NCI-H82 (cell line): ENCODE results near the gene GALNT9.
A peak's percentile ranks its signal among the peaks of the same experiment; 100 is the strongest.
"Not testable (repeated sequence)": the region's sequence is repeated elsewhere in the genome, so short reads cannot be mapped to it uniquely, and the experiment has no call there.

Experiments
- DNase-seq: peaks from one replicate; lab custom pipeline; 2025; lab: John Stamatoyannopoulos, UW

The GALNT9 gene

DNA sequence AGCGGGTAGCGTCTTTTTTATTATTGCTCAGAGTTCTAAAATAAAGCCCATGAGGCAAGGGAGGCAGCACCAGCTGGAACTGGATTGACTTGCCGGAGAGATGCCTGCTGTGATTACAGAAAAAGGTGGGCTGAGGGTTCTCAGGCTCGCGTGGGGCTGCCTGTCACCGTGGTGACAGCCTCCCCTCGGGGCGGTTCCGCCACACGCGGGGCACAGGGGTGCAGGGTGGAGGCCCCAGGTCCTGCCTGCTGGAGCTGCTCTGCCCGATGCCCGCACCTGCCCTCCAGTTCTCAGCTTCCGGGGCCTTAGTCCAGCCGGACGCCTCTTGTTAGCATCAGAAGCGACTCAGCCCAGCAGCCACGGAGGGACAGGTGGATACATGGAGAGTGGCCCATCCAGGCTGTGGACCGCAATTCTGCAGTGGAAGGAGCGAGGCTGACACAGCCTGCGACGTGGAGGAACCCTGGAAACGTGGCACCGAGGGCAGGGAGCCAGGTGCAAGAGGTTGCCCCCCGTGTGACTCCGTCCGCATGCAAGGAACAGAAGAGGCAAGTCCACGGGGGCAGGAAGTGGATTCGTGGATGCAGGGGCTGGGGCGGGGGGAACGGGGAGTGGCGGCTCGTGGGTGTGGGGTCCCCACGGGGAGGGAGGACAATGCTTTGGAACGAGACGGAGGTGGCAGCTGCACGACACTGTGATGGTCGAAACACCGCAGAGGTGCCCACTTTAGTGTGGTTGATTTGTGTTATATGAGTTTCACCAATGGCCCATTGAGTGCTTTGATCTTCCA lies 79.5 kb downstream of the GALNT9 start:
- DNase-seq = no peak

DNA sequence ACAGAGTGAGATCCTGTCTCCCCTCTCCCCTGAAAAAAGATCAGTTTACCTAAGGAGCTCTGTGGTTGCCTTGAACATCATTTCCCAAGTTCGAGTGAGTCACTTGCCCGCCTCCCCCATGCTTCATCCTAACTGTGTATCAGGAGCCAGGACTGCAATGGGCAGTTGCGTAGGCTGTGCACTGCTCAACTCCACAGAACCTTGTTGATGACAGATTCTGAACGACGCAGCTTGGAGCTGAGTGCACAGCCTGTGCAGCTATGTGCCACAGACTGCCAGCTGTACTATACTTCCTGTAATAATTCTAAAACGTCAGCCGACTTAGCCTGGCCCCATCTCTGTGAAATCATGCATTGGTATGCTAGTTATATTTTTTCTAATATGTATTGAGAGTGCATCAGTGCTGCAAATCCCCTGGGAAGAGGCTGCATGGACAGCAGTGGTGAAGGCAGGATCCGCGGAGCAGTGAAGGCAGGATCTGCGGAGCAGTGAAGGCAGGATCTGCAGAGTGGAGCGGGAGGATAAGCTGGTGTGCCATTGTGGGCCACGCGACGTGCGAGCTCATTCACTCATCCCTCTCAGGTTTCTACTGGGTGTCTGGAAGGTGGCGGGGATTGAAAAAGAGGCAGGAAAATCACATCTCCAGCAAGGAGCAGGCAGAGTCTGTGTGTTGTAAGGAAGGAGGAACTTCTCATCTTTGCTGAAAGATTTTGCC lies 80.8 kb downstream of the GALNT9 start:
- no peak for DNase-seq

DNA sequence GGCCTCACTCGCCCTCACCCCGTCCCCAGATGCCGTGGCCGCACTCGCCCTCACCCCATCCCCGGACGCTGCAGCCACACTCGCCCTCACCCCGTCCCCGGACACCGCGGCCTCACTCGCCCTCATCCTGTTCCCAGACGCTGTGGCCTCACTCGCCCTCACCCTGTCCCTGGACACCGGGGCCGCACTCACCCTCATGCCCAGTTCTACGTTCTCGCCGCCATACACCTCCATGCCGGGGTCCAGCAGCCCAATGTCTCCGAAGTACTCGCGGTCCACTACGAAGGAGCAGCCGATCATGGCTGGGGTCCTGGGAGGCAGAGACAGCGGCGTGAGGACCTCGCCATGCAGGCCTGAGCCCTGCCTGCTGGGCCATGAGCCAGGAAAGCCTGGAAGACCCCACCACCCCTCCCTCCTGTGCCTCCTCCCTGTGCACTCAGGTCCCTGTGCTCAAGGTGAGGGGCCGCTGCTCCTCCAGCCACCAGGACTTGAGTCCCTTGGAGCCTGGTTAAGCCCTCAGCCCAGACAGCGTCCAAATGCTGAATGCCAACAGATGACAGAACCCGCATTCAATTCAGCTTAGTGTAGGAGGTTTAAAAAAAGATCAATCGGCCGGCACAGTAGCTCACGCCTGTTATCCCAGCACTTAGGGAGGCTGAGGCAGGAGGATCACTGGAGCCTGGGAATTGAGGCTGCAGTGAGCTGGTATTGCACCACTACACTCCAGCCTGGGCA lies 81.5 kb downstream of the GALNT9 start:
- DNase-seq = no peak

DNA sequence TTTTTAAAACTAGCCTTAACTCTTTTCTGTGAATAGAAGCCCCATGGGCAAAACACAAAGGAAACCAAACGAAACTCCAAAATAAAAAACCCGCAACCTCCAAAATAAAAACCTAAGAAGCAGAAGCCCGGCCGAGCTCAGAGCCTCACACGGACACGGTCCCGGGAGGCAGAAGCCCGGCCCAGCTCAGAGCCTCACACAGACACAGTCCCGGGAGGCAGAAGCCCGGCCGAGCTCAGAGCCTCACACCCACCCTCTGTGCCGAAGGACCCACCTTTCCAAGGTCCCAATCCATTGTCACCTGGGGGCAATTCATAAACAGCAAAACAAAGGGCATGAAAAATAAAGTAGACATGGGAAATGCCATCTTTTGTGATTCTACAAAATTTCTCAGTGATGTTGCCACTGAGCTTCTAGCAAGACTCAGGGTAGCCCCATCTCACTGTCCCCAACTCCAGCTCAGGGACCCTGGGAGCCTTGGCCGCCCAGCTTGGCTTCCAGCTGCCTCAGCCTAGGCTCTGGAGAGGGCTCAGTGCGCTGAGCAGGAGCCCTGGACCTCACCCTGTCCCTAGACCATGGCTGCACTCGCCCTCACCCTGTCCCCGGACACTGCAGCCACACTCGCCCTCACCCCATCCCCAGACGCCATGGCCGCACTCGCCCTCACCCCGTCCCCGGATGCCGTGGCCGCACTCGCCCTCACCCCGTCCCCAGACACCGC lies 82.2 kb downstream of the GALNT9 start:
- DNase-seq = no peak

DNA sequence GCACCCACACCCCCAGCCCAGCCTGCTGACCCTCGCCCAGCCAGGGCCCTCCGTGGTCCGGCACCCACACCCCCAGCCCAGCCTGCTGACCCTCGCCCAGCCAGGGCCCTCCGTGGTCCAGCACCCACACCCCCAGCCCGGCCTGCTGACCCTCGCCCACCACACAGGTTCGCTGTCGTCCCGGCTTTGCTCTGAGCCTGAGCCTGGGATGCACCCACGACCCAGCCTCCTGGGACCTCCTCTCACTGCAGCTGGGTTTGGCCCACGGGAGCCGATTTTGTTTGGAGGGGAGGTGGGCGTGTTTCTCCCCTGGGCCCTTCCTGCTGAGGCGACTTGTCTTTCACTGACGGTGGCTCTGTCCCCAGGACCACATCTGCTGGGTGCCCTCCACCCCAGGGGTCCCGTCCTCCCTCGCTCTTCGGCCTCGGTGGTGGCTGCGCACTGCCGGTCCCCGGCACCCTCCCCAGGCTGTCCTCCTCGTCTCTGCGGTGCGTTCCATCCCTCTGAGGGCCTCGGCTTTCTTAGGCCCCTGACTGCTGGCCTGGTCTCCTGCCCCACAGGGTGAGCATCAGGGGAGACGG lies 83.8 kb downstream of the GALNT9 start:
- DNase-seq = no peak

DNA sequence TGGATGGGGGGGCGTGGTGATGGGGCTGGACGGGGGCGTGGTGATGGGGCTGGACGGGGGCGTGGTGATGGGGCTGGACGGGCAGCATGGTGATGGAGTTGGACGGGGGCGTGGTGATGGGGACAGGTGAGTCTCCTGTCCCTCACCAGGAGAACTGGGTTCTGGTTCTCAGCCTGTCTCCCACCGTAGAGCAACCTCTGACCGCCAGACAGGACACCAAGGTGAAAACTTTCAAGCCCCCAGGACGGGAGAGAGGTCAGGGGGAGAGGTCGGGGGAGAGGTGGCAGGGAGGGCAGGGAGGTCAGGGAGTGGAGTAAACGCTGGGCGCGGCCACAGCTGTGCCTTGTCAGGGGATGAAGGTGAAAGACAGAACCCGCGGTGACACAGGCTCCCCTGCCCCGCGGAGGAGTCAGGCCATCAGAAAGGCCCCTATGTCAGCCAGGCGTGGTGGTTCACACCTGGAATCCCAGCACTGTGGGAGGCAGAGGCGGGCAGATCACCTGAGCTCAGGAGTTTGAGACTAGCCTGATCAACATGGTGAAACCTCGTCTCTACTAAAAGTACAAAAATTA lies 84.6 kb downstream of the GALNT9 start:
- DNase-seq = no peak

DNA sequence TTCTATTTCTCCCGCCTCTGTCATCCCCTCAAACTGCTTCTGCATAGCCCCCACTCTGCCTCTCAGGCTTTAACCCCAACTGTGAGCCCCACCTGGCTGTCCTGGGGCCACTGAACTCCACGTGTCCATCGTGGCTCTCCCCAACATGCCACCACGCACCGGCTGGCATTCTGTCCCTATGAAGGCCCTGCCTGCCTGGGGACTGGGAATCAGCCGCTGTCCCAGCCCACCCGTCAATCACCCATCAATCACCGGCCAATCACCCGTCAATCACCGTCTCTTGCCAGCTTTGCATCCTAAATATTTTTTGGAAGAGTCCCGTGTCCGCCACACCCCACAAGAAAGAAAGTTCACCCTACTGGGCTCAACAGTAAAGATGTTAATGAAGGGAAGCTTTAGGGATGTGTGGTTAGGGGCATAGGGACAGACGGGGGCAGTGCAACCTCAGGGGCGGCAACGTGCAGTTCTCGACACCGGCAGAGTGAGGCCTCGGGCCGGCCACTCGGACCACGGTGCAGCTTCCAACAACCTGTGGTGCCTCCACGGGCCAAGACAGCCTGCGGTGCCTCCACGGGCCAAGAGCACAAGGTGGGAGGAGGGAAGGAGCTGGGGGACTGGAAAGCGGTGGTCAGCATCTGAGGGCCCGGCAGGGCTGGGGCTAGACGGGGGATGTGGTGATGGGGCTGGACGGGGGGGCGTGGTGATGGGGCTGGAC lies 85.6 kb downstream of the GALNT9 start:
- peak; percentile 35 for DNase-seq

DNA sequence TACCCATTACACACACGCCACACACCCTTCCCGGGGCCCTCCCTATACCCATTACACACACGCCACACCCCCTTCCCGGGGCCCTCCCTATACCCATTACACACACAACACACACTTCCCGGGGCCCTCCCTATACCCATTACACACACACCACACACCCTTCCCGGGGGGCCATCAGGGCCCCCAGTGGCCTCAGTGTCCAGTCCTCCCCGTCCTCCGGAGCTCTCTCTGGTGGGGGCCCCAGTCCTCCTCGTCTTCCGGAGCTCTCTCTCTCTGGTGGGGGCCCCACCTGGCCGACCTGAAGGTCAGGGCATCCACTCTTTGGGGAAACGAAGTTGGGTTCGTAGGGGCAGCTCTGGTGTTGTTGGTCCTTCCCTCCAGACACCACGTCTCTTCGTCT lies 86.2 kb downstream of the GALNT9 start:
- not testable (repeated sequence) for DNase-seq

DNA sequence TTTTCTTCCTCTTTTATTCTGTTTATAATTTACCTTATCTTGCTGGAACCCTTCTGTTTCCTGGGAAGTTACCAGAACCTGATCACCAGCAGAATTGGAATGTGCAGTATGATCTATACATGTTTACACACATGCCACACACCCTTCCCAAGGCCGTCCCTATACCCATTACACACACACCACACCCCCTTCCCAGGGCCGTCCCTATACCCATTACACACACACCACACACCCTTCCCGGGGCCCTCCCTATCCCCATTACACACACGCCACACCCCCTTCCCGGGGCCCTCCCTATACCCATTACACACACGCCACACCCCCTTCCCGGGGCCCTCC lies 88.8 kb downstream of the GALNT9 start:
- not testable (repeated sequence) for DNase-seq

DNA sequence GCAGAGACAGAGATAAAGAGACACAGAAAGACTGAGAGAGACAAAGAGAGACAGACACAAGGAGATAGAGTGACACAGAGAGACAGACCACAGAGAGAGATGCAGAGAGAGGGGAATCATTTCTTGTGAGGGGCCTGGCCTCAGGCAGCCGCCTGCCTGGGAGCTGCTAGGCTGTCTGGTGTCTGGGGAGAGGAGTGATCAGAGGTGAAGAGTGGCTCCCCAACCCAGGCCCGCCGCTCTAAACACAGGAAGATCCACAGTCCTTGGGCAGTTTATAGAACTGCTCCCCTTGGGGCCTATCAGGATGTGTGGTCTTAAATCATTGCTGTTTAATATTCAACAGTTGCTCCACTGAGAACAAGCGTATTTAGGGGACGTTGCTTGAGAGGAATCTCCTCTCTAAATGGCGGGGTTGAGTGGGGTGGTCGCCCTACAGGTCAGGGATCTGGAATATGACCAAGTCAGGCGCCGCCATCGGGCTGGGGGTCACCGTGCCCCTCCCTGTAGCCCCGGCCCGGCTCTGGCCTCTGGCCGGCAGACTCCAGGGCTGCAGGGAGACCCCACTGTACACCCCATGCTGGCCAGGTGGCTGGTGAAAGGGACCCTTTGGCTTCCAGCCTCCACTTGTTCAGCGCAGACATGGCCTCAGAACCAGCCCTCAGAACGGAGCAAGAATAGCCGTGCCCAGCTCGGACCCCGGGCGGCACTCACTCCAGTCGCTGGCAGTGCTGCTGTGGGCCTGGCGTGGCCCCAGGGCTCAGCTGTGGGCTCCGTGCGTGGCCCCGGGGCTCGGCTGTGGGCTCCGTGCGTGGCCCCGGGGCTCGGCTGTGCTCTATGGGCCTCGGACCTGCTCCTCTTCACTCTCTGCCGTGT lies 89.4 kb downstream of the GALNT9 start:
- no peak for DNase-seq

DNA sequence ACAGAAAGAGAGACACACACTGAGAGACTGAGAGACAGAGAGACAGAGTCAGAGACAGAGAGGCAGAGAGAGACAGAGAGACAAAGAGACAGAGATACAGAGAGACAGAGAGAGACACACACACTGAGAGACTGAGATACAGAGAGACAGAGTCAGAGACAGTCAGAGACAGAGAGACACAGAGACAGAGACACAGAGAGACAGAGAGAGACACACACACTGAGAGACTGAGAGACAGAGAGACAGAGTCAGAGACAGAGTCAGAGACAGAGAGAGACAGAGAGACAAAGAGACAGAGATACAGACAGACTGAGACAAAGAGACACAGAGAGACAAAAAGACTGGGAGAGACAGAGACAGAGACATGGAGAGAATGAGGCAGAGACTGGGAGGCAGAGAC lies 90.0 kb downstream of the GALNT9 start:
- no peak for DNase-seq

DNA sequence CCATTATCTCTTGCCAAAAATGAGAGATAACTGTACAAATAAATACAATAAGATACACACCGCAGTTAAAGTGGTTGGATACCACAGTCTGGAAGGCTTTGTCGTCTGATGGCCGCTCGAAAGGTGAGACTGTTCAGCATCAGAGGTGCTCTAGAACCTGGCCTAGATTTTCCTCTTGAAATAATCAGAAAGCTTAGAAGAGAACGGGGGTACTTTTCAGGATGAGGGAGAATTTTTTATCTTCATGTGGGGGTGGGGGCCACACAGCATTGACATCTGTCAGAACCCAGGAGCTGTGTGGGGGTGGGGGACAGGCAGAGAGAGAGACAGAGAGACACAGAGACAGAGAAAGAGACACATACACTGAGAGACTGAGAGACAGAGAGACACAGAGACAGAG lies 90.5 kb downstream of the GALNT9 start:
- DNase-seq = no peak

DNA sequence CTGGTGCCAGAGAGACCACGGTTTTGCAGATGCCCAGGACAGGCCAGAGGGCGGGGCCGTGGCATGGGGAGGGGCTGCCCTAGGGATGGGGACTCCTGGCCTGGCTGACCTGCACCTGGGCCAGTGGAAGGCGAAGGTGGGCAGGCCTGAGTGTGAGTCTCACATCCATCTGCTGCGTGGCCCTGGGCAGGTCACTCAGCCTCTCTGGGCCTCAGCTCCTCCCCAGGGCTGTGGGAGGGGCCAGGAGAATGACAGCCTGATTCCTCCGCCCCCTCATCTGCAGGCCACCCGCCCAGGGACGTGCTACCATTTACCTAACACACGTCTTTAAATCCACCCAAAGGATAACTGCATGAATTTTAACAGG lies 90.9 kb downstream of the GALNT9 start:
- no peak for DNase-seq

DNA sequence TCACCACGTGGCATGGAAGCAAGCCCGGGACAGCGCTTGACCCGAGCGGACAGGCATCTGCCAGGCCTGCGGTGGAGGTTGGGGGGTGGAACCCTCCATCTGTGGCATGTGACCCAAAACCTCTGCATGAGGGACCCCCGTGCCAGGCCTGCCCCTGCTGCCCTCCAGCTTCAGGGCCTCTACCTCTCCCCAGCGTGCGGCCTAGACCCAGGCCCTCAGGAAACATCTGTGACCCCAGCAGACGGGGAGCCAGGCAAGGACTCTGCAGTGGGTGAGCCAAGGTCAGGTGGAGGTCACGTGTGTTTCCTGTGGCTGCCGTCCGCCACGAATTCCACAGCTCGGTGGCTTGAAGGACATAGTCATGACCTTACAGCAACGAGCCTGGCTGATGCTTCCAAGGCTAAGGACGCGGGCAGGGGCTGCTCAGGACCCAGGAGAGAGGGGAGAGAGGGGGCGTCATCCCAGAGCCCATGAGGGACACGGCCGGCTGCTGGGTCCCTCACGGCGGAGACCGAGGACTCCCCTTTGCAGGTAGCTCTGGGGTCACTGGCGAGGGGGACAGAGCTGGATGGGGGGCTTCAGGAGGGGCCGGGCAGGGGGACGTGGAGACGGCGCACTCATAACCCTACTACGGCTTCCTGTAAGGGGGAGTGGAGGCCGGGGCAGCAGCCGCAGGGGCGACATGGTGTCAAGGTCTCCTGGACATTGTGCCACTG lies 91.5 kb downstream of the GALNT9 start:
- DNase-seq = no peak

DNA sequence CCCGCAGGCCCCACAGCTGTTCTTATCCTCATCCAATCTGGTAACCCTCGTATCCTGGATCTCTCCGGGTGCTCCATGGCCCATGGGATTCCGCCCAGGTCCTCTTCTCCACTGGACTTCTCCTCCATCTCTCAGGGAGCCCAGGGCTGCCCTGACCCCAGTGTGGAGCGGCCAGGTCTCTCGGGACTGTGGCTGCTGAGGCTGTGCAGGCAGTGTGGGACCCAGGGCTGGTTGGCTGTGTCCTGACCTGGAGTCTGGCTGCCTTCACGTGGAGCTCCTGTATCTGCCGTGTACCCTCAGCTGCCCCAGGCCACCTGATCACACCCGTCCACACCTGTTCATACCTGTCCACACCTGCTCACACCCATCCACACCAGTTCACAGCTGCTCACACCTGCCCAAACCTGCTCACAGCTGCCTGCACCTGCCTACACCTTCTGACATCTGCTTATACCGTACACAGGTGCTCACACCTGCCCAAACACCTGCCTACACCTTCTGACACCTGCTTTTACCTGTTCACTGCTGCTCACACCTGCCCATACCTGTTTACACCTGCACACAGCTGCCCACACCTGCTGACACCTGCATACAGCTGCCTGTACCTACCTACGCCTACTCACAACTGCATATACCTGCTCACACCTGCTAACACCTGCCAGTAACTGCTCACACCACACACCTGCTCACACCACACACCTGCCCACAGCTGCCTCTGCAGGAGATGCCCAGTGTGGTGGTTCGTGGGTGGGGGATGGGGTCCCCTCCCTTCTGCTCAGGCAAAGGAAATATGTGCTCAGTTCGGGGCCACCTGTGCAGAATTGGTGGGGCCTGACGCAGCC lies 92.2 kb downstream of the GALNT9 start:
- DNase-seq = no peak

DNA sequence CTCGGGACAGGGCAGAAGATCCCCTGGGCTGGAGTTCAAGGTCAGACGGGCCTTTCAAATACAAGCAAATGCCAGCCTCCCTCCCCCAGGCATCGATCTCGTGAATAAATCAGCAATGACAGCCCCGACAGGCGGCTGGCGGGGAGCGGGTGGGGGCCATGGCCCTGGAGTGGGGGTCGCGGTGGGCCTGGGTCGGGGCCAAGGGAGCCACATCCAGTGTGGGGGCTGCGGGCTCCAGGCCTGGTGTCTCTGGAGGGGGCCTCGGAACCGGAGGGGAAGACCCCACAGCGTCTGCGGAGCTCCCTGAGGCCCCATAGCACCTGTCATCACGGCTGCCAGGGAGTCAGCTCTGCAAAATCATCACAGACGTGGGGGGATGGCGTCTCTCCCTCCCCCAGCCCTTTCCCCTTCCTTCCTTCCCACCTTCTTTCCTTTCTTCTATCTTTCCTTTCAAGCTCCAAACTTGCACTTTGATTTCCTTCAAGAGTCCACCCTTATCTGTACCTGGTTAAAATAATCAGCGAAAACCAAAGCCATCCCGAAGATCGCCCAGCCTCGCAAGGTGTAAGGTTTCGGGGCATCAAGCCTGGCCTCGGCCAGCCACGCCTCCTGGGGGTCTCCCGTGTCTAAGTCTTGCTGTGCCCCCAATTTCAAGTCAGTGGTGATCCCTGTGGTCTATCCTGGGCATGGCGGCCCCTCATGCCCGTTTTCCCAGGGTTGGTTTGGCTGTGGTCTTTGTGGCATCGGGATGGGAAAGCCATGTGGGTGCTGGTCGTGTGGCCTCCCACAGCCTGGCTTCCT lies 93.1 kb downstream of the GALNT9 start:
- DNase-seq = no peak

DNA sequence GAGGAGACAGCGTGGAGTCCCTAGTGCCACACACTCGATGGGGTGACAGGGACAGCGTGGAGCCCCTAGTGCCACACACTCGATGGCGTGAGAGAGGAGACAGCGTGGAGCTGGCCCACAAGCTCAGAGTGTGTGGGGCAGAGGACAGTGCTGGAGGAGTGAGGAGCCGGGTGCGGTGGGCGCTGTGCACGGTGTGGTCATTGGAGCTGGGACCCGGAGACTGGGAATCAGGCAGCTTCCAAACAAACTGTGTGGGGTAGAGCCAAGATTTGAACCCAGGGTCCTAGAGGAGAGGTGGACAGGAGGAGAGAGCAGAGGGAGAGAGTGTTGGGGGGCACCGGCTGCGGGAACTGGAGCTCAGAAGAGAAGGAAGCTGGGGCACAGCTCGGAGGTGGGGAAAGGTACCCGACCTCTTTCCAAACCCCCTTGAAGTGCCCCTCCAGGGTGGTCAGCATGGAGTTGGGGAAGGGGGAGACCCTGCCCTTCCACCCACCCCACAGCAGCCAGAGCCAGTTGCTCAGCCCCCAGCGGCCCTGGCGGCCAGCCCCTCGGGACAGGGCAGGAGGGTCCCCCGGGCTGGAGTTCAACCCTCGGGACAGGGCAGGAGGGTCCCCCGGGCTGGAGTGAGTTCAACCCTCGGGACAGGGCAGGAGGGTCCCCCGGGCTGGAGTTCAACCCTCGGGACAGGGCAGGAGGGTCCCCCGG lies 94.1 kb downstream of the GALNT9 start:
- DNase-seq = no peak
